SKM-1 treated with dmso at 0.1 percent for 144 hours (cell line): ENCODE measurements around the gene SPATC1L.

Source experiments
- DNase-seq: peaks from one replicate; lab custom pipeline; 2025; ENCODE audit not compliant: unreplicated experiment; lab: John Stamatoyannopoulos, UW

SPATC1L gene

DNA sequence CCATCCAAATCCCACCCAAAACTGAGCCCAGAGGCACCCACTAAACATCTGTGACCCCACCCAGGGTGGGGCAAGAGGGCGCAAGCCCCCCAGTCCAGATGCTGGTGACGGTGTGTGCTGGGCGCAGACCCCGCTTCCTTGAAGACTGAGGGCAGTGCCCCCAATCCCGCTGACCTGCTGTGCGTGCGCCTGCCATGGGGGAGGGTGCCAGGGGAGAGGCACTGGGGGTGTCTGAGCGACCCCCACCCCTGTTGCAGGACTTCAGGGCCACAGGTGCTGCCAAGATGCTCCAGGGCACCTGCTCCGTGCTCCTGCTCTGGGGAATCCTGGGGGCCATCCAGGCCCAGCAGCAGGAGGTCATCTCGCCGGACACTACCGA, 73.1 kb downstream of the SPATC1L start:
- DNase-seq = no peak
